Measurements from ENCODE around the gene ZC2HC1C.
"Not testable (repeated sequence)": the region's sequence is repeated elsewhere in the genome, so short reads cannot be mapped to it uniquely, and the experiment has no call there.

The ZC2HC1C gene

DNA sequence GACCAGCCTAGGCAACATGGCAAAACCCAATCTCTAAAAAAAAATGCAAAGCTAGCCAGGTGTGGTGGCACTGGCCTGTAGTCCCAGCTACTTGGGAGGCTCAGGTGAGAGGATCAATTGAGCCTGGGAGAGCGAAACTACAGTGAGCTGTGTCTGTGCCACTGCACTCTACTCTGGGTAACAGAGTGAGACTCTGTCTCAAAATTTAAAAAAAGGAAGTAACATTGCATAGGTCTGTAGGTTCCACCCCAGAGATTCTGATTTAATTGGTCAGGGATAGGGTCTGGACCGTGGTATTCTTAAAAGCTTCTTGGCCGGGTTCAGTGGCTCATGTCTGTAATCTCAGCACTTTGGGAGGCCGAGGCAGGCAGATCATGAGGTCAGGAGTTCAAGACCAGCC, 26.2 kb downstream of the ZC2HC1C start:
- DNase-seq (ENCODE audit: low spot score): no peak

- no peak for DNase-seq (ENCODE audit: low spot score)
These were observed 27.5 kb downstream of the ZC2HC1C start for GRCh38 chr14:75096959-75097358.

DNA sequence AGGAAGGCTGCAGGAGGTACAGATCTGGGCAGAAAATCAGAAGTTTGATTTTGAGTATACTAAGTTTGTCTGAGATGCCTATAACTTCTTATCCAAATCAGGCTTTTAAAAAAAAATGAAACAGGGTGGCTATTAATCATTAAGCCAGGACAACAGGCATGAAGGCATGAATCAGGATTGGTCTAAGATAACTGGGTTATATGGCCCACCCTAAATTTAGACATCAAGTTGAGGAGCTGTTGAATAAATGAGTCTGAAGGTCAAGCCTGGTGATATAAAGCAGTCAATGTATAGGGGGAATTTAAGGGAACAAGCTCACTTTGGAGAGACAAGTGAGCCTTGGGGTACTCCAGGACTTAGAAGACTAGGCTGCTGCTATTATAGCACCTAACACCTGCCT, 28.8 kb downstream of the ZC2HC1C start:
- no peak for DNase-seq (ENCODE audit: low spot score)

DNA sequence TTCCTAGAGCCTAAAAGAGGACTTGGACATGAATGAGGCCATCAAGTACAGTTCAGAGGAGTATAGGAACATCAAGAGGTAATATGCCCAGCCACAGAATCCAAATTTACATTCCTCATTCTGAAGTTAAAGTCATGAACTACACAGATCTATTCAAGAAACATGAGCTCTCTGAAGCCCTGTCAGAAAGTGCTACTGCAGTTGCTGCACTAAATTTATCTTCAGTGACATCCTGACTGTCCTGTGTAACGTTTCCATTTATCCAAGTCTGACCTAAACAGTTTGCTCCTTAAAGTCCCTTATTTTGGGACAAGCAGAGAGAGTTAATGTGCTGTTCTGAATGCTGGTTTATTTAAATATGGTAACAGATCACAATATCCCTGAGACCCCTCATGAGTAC, 29.2 kb downstream of the ZC2HC1C start:
- DNase-seq (ENCODE audit: low spot score): no peak

DNA sequence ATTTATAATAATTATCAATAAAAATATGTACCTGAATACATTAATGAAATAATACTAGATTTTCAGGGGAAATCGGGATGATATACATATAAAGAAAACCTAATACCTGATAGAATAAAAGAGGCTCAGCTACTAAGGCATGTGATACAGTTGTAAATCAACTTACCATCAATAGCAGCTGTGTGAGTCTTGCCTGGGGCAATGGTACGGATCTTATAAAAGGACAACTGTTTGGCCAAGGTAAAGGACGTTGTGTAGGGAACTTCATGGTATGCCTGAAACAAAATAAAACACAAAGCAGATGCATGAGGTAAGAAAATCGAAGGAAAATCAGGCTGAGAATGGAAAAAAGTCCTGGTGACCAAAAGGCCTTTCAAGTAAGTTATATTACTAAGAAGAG, 32.0 kb downstream of the ZC2HC1C start:
- DNase-seq (ENCODE audit: low spot score): no peak

- no peak for DNase-seq (ENCODE audit: low spot score)
These were observed 37.7 kb downstream of the ZC2HC1C start for GRCh38 chr14:75107186-75107585.

DNA sequence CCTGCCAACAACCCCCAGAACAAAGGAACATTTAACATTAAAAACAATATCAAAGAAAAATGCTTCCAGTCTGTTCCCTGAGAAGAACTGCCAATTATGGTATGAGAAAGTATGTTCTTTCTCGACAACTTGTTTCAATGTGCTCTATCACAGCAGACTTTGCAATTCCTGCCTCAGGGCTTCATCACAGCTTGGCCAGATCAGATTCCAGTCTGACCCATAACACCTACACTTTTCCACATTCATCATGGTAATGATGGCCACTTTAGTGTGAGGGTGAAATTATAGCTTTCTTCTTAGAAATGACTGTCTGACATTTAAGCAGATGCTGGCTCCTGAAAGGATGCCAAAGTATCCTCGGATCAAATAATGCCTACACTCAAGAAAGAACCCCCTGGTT, 40.4 kb downstream of the ZC2HC1C start:
- no peak for DNase-seq (ENCODE audit: low spot score)

DNA sequence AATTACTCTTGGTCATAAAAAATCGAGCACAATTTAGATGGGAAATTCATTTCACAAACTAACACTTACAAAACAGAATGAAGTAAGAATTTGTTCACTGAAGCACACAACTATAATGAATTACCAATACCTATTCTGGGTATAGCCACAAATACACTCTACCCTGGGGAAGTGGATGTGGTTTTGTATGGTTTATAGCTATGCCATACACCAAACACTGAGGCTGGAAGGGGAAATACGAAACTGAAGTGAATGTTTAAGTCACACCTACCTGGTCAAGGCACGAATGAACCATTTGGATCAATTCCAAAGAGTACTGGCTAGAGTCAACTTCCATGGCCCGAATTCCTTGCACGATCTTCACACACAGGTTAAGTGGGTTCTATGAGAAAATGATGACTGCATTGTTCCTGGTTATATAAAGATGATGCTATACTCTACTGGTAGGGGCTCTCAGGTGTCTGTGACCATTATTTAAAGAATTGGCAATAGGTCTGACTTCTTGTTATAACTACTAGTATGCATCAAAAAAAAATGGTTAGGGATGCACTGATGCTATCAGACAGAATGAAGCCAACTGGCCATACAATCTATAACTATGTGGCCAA, 44.6 kb downstream of the ZC2HC1C start:
- DNase-seq (ENCODE audit: low spot score): no peak

- DNase-seq (ENCODE audit: low spot score): no peak
These were observed 49.6 kb downstream of the ZC2HC1C start for GRCh38 chr14:75119056-75119455.

- no peak for DNase-seq (ENCODE audit: low spot score)
These were observed 51.3 kb downstream of the ZC2HC1C start for GRCh38 chr14:75120541-75121291.

DNA sequence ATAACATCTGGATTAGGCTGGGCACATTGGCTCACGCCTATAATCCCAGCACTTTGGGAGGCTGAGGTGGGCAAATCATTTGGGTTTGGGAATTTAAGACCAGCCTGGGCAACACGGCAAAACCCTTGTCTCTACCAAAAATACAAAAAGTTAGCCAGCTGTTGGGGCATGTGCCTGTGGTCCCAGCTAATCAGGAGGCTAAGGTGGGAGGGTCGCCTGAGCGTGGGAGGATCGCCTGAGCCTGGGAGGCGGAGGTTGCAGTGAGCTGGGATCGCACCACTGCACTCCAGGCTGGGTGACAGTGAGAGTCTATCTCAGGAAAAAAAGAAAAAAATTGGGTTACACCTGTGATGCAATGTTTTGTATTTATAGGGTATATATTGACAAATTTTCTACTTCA, 52.1 kb downstream of the ZC2HC1C start:
- DNase-seq (ENCODE audit: low spot score): no peak

DNA sequence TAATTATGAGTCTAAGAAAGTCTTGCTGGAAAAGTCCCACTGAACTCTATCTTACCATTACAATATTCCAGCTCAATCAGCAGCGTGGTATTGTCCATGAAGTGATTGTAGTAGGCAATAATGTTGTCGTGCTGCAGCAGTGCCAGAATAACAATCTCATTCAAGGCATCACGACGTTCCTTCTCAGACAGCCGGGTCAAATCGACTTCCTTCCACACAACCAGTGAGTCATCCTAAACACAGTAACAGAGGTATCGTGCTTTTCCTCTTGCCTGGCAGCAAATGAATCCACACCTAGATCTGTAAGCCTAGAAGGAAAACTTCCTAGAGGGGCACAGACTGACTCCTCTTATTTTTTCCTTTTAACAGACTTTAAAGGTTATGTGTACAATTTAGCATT, 54.5 kb downstream of the ZC2HC1C start:
- DNase-seq (ENCODE audit: low spot score): peak; percentile 83

DNA sequence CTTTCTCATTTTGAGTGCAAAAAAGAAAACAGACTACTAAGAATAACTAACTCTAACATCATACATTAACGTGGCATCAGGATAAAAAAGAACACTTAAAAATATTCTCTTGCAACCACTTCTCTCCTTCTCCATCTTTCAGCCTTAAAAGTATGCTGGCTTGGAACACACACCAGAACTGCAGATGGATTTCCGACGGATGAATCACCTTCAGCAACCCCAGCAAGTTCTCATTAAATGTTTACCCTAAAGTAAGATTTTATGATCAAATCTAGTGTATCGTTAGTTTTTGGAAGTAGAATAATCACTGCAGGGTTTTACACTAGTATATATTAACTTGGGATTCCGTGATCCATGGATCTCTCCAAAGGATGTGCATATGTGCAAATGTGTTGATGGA, 56.2 kb downstream of the ZC2HC1C start:
- DNase-seq (ENCODE audit: low spot score): peak; percentile 64

GRCh38 chr14:75126121-75126544, 56.7 kb downstream of the ZC2HC1C start:
- no peak for DNase-seq (ENCODE audit: low spot score)

GRCh38 chr14:75126679-75127473, 57.4 kb downstream of the ZC2HC1C start, which contains the start of gene NEK9:
NEK9 (minus strand) TSS chr14:75127048; CDS start chr14:75126921, 127 bp downstream.
- DNase-seq (ENCODE audit: low spot score): peak; percentile 77

GRCh38 chr14:75127474-75127820, 58.0 kb downstream of the ZC2HC1C start:
- not testable (repeated sequence) for DNase-seq (ENCODE audit: low spot score)

DNA sequence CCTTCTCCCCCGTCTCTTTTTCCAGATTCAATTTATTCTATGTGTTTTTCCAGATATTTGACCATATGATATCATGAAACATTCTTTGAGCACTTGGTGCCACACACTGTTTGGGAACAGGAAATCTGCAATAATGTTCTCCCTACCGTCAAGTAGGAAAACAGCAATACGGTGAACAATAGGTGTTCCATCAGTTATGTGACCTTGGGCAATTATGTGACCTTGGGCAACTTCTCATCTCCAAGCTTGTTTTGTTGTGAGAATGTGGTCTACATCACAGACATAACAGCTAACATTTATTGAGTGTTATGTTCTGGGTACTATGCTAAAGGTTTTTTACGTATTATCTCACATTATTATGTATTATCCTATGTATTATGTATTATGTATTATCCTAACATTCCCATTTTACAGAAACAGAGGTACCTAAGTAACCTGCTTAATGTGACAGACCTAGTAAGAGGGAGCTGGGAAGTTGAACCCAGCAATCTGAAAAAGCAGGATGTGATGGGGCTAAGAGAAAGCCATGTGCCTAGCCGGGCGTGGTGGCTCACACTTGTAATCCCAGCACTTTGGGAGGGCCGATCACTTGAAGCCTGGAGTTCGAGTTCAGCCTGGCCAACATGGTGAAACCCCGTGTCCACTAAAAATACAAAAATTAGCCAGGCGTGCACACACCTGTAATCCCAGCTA, 58.6 kb downstream of the ZC2HC1C start:
- no peak for DNase-seq (ENCODE audit: low spot score)

DNA sequence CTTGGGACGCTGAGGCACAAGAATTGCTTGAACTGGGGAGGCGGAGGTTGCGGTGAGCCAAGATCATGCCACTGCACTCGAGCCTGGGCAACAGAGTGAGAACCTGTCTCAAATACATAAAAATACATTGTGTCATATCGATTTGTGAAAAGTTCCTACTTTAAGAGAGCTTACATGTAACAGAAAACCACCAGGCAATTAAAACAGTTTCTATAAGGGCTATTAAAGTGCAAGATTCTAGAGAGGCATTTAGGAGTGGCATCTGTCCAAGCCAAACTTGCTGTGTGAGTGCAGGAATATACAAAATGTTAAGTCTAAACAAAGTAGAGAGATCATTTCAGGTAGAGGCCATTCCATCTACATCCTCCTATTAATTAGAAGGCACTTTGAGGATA, 59.2 kb downstream of the ZC2HC1C start:
- DNase-seq (ENCODE audit: low spot score): no peak
